HCT116 (cell line): ENCODE results near the gene DOK1. TPM values are rescaled to one million over a fixed set of nuclear protein-coding genes. Genes with fewer than 3 reads are reported as not detected.

Source experiments
- ATAC-seq: fragments of 200-7000 bp; cut with Tn5 transposase; 2 replicates; pipeline ENCODE4 v1.9.1; 2020; ENCODE audit warnings: mild to moderate bottlenecking, moderate library complexity
- BruUV-seq: library from RNA; stranded (reverse); fragments of 400-500 nt; replicated peaks from 2 replicates; lab custom pipeline; 2021; lab: Mats Ljungman, UMichigan
- CTCF ChIA-PET: fragments of 300-600 bp; sonication (Branson Sonifier 250); formaldehyde crosslinking; loops from one replicate; lab custom pipeline; 2021; ENCODE audit warnings: antibody characterized with exemption; lab: Charles Lee
- POLR2A ChIA-PET: fragments of 300-600, 350-600 bp; sonication (Branson Sonifier 250); formaldehyde crosslinking; loops from one replicate; lab custom pipeline; 2021; ENCODE audit warnings: antibody characterized with exemption; lab: Charles Lee
- RAD21 ChIA-PET, 2 experiments: fragments of 300-600 bp; sonication (Branson Sonifier 250); formaldehyde crosslinking; loops; one replicate each; lab custom pipeline; 2023; ENCODE audit warnings: low total read pairs in 2 of 2; ENCODE audit not compliant: uncharacterized antibody in 2 of 2, unreplicated experiment in 2 of 2, low non-redundant PET in 1 of 2; lab: Charles Lee
- DNase-seq: peaks from one replicate; pipeline ENCODE4 v3.0.0-alpha.2; 2010; ENCODE audit warnings: low read depth, low spot score
- H2AFZ ChIP-seq: fragments of 200-600 bp; shearing (Covaris generic), sonication (generic); 2 replicates; pipeline ENCODE4 v1.6.1; 2017; ENCODE audit warnings: low read depth, mixed run types, mixed read lengths, antibody characterized with exemption, low read length; ENCODE audit not compliant: poor library complexity, severe bottlenecking
- H3K27ac ChIP-seq: 2 replicates; pipeline ENCODE4 v1.5.1; 2012; ENCODE audit warnings: low read depth, low read length
- H3K27me3 ChIP-seq: fragments of 200-600 bp; sonication (generic); 2 replicates; pipeline ENCODE4 v1.6.1; 2016; ENCODE audit warnings: mixed run types, low read length, mixed read lengths; ENCODE audit not compliant: insufficient read depth
- H3K36me3 ChIP-seq, 2 experiments: fragments of 200-500 bp in 1 of 2; fragments of 200-600 bp in 1 of 2; sonication (Bioruptor generic) in 1 of 2; sonication (generic) in 1 of 2; 2 replicates each; pipeline versions ENCODE4 v1.5.1 to v1.6.1; 2014 to 2016; ENCODE audit warnings: low read length in 2 of 2, inconsistent platforms in 1 of 2, mixed read lengths in 1 of 2, mixed run types in 1 of 2; ENCODE audit not compliant: insufficient read depth in 2 of 2, control insufficient read depth in 1 of 2
- H3K4me1 ChIP-seq, 2 experiments: fragments of 200-600 bp in 1 of 2; sonication (generic) in 1 of 2; 2 replicates each; pipeline versions ENCODE4 v1.5.1 to v1.6.1; 2012 to 2017; ENCODE audit warnings: low read length in 2 of 2, inconsistent platforms in 1 of 2, mild to moderate bottlenecking in 1 of 2, mixed read lengths in 1 of 2, mixed run types in 1 of 2, moderate library complexity in 1 of 2; ENCODE audit not compliant: insufficient read depth in 2 of 2, control insufficient read depth in 1 of 2
- H3K4me2 ChIP-seq: fragments of 200-600 bp; sonication (generic); 2 replicates; pipeline ENCODE4 v1.6.1; 2017; ENCODE audit warnings: mixed run types, low read length, mixed read lengths
- H3K4me3 ChIP-seq, 2 experiments: fragments of 200-600 bp in 1 of 2; sonication (generic) in 1 of 2; replicated peaks in 1 of 2; 2 replicates each; pipeline ENCODE4 v1.5.1; 2011 to 2016; ENCODE audit warnings: low read length in 2 of 2, control low read depth in 1 of 2, low read depth in 1 of 2, mild to moderate bottlenecking in 1 of 2, mixed read lengths in 1 of 2, mixed run types in 1 of 2
- H3K79me2 ChIP-seq: fragments of 200-600 bp; sonication (generic); 2 replicates; pipeline ENCODE4 v1.6.1; 2017; ENCODE audit warnings: mild to moderate bottlenecking, mixed run types, low read length, moderate library complexity, mixed read lengths; ENCODE audit not compliant: insufficient read depth
- H3K9ac ChIP-seq: fragments of 200-600 bp; sonication (generic); 2 replicates; pipeline ENCODE4 v1.6.1; 2016; ENCODE audit warnings: low read length, mixed read lengths
- H3K9me2 ChIP-seq: fragments of 200-600 bp; sonication (generic), shearing (Covaris generic); 2 replicates; pipeline ENCODE4 v1.6.1; 2017; ENCODE audit warnings: mixed run types, mild to moderate bottlenecking, moderate library complexity; ENCODE audit not compliant: insufficient read depth
- H3K9me3 ChIP-seq, 2 experiments: fragments of 200-500 bp in 1 of 2; fragments of 200-600 bp in 1 of 2; sonication (Bioruptor generic) in 1 of 2; sonication (generic) in 1 of 2; 2 replicates each; pipeline ENCODE4 v1.6.1; 2014 to 2017; ENCODE audit warnings: low read length in 2 of 2, mixed read lengths in 2 of 2, inconsistent platforms in 1 of 2, low read depth in 1 of 2, mild to moderate bottlenecking in 1 of 2, mixed run types in 1 of 2, moderate library complexity in 1 of 2; ENCODE audit not compliant: control insufficient read depth in 1 of 2, insufficient read depth in 1 of 2
- H4K20me1 ChIP-seq: fragments of 200-600 bp; sonication (generic), shearing (Covaris generic); 2 replicates; pipeline ENCODE4 v1.6.1; 2017; ENCODE audit warnings: mixed run types, mild to moderate bottlenecking, moderate library complexity; ENCODE audit not compliant: insufficient read depth
- CBX3 ChIP-seq: IDR thresholded peaks from 2 replicates; pipeline ENCODE4 v1.6.1; 2012; ENCODE audit warnings: low read depth
- JUND ChIP-seq: IDR thresholded peaks from 2 replicates; pipeline ENCODE4 v1.6.1; 2012
- MAX ChIP-seq: IDR thresholded peaks from 2 replicates; pipeline ENCODE4 v1.6.1; 2012
- POLR2AphosphoS5 ChIP-seq: IDR thresholded peaks from 2 replicates; pipeline ENCODE4 v1.6.1; 2011; ENCODE audit warnings: mild to moderate bottlenecking, low read depth, low read length, moderate library complexity
- REST ChIP-seq: IDR thresholded peaks from 2 replicates; pipeline ENCODE4 v1.6.1; 2012; ENCODE audit warnings: low read depth
- SRF ChIP-seq: IDR thresholded peaks from 2 replicates; pipeline ENCODE4 v1.6.1; 2012; ENCODE audit warnings: low read depth
- TCF7L2 ChIP-seq: IDR thresholded peaks from 2 replicates; pipeline ENCODE4 v1.7.0; 2011; ENCODE audit warnings: borderline replicate concordance, inconsistent platforms; ENCODE audit not compliant: insufficient read depth, insufficient read length; ENCODE audit errors: extremely low read depth
- ZFX ChIP-seq: fragments of 450-650 bp; IDR thresholded peaks from 2 replicates; pipeline ENCODE4 v1.6.1; 2017
- intact Hi-C: fragments of 100-400 bp; cut with micrococcal nuclease; formaldehyde crosslinking; loops from 2 replicates; pipeline ENCODE4 v1.10.0; 2022
- total RNA-seq: library from RNA; stranded (reverse); gene quantifications from one replicate; pipeline ENCODE4 v1.2.1, GENCODE V29; 2021; ENCODE audit not compliant: unreplicated experiment

The DOK1 gene
- total RNA-seq, 1 experiment from 2014 or later = 18.8 TPM

- TF ChIP-seq REST (no peak), CBX3 (no peak), POLR2AphosphoS5 (no peak), SRF (no peak)
These were observed 4.0 kb downstream of the DOK1 start (continued) for GRCh38 chr2:74558284-74559230.

DNA sequence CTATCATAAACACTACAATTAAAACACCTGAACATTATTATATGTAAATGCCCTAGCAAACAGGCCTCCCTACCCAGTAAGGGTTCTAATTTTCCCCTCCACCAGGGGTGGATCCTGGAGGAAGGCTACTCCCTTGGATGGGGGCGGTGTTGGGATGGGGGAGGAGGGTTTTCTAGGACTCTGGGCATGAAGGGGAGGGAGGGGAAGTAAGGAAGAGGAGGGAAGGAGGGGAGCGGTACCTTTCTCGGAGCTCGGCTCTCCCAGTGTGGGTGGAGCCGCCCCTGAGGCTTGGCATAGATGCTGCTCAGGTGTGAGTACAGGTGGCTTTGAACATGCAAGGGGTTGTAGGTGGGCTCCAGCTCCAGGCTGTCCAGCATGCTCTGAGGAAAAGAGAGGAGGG, 5.4 kb downstream of the DOK1 start:
- CTCF ChIA-PET = no interaction called here
- H3K9me3 ChIP-seq = no peaks in the 10 kb centered on the region
- no peak for ATAC-seq
- TF ChIP-seq JUND = no peak
- TF ChIP-seq MAX = no peak
- TF ChIP-seq TCF7L2 = no peak
- TF ChIP-seq REST = no peak
- TF ChIP-seq ZFX = no peak
- TF ChIP-seq, all 23 proteins: peak for 0
- intact Hi-C loops = no loop called here
- Histone ChIP-seq H3K4me3 (no peak overlapping the region), H3K4me1 (peaks cover 5 to 29% of the 10 kb centered on the region in 2 experiments; a peak in 3 of 4 replicates), H3K9ac (no peak overlapping the region), H3K27ac (no peak overlapping the region), H3K9me2 (no peaks in the 10 kb centered on the region), H3K36me3 (peaks cover 7 to 9% of the 10 kb centered on the region in 2 experiments; a peak in 3 of 4 replicates), H4K20me1 (no peaks in the 10 kb centered on the region), H3K4me2 (no peak overlapping the region), H3K79me2 (peaks cover 6% of the 10 kb centered on the region; the same call in 1 of the 2 replicates), H3K27me3 (no peaks in the 10 kb centered on the region), H2AFZ (no peak overlapping the region)
- DNase-seq = no peak
- POLR2A ChIA-PET = no interaction called here
- RAD21 ChIA-PET = no interaction called here
- no TSS peak for BruUV-seq
